ENCODE data around the gene VPS37B. TPM values are rescaled to one million over a fixed set of nuclear protein-coding genes. Genes with fewer than 3 reads are reported as not detected.

VPS37B gene
- total RNA-seq, 4 donors from 2014 or later, result 23.4 to 47.4 (median 29.3) TPM

- peaks cover 0 to 32% (median 10%) of the 10 kb centered on the region in 3 donors for H3K4me1 ChIP-seq
- no peaks in the 10 kb centered on the region for H3K36me3 ChIP-seq
- ATAC-seq, result no peak
- WGBS, 2 donors (ENCODE audit: low coverage in 1 of 2), result 49% methylated on average over 9 of the region's 27 CpGs; no CpG with 5 or more reads in 1 of the 2 donors
- no peaks in the 10 kb centered on the region for H3K27me3 ChIP-seq
- no peak overlapping the region for H3K27ac ChIP-seq
- TF ChIP-seq POLR2AphosphoS5 (IDR thresholded peaks at IDR 0.05), result no peak
- no peak for TF ChIP-seq POLR2A (IDR thresholded peaks at IDR 0.05)
- TF ChIP-seq CTCF (IDR thresholded peaks at IDR 0.05), result no peak
- TF ChIP-seq EP300 (IDR thresholded peaks at IDR 0.05), result no peak
- H3K9me3 ChIP-seq, result no peaks in the 10 kb centered on the region
- no peak overlapping the region for H3K4me3 ChIP-seq
These were observed 49.1 kb downstream of the VPS37B start for GRCh38 chr12:122846622-122847515.

GRCh38 chr12:122845865-122846621 is 49.9 kb downstream of the VPS37B start:
- ATAC-seq, result no peak

GRCh38 chr12:122845041-122845864 is 50.7 kb downstream of the VPS37B start:
- no peak for ATAC-seq

More at GRCh38 chr12:122845865-122846621, 49.9 kb downstream of the VPS37B start:
- peaks cover 0 to 33% (median 13%) of the 10 kb centered on the region in 3 donors for H3K4me1 ChIP-seq
- no peaks in the 10 kb centered on the region for H3K36me3 ChIP-seq
- H3K9me3 ChIP-seq, result no peaks in the 10 kb centered on the region
- H3K27me3 ChIP-seq, result no peaks in the 10 kb centered on the region
- TF ChIP-seq EP300 (IDR thresholded peaks at IDR 0.05), result no peak
- no peak for TF ChIP-seq CTCF (IDR thresholded peaks at IDR 0.05)
- no peak for TF ChIP-seq POLR2AphosphoS5 (IDR thresholded peaks at IDR 0.05)
- no peak for TF ChIP-seq POLR2A (IDR thresholded peaks at IDR 0.05)
- WGBS, 2 donors (ENCODE audit: low coverage in 1 of 2), result 80% methylated on average over 1 of the region's 14 CpGs; no CpG with 5 or more reads in 1 of the 2 donors
- peak overlapping the region in 1 of 4 donors; percentile 42 for H3K27ac ChIP-seq
- no peak overlapping the region for H3K4me3 ChIP-seq

More at GRCh38 chr12:122845041-122845864, 50.7 kb downstream of the VPS37B start:
- no peaks in the 10 kb centered on the region for H3K27me3 ChIP-seq
- H3K9me3 ChIP-seq, result no peaks in the 10 kb centered on the region
- H3K27ac ChIP-seq, result peak overlapping the region in 2 of 4 donors; percentile 33 to 42
- no peak overlapping the region for H3K4me3 ChIP-seq
- TF ChIP-seq EP300 (IDR thresholded peaks at IDR 0.05), result no peak
- no peak for TF ChIP-seq CTCF (IDR thresholded peaks at IDR 0.05)
- no peak for TF ChIP-seq POLR2AphosphoS5 (IDR thresholded peaks at IDR 0.05)
- TF ChIP-seq POLR2A (IDR thresholded peaks at IDR 0.05), result no peak
- WGBS, 2 donors (ENCODE audit: low coverage in 1 of 2), result 70% methylated on average over 2 of the region's 30 CpGs; no CpG with 5 or more reads in 1 of the 2 donors
- peaks cover 0 to 37% (median 13%) of the 10 kb centered on the region in 3 donors for H3K4me1 ChIP-seq
- H3K36me3 ChIP-seq, result no peaks in the 10 kb centered on the region

Data from gastroesophageal sphincter (tissue), 4 donors.